Kidney tubule cell (primary cell): ENCODE results near the gene RAPGEF6.
"Not testable (repeated sequence)": the region's sequence is repeated elsewhere in the genome, so short reads cannot be mapped to it uniquely, and the experiment has no call there.

Experiments used
- DNase-seq: peaks from one replicate; pipeline ENCODE4 v3.0.0-alpha.2; 2018; ENCODE audit warnings: low spot score

The RAPGEF6 gene

DNA sequence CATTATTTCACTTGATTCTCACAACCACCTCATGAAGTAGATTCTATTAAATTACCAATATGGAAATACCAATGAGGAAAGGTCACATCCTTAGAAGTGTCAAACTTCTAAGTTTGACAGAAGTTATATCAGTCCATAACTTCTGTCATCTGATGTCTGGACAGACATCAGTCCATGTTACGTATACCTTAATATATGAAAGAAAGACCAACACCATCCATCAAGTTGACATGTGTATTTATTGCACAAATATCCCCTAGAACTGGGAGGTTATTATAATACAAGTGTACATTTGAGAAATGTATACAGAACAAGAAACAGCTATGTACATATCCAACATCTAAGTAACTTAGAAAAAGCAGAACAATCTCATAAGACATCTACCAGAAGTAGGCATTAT lies 6.5 kb upstream of the RAPGEF6 start:
- DNase-seq = no peak

DNA sequence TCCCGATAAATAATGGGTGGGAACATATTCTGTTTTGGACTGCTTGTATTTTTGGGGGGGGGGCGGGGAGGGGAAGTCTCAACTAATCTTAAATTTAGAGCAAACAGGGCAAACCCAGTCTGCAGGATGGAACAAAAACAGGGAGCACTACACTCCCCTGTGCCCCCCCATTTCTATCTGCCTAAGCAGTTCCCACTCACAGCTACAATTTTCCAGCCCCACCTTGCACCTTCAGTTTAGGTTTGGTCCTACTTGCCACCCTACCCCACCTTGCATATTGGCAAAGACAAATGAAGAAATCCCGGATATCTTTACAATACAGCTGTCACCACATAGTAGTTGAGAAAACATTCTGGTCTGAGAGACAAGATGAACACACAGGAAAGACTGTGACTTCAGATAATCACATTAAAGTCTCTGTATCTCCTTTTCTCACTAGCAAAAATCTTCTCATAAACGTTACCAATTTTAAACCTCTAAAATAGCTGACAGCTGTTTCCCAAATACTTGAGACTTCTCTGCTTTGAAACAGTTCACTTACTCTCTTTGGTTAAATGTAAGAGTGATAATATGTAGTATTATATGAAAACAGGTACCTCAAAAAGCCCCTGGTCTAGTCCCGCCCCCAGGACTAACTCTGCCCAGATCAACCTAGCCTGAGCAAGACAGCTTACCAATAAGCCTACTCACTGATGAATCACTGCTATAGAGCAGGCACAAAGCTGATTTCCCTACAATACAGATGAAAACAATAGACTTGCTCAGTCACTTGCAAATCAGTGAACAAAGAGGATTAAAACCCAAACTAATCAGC lies 5.2 kb upstream of the RAPGEF6 start:
- peak; percentile 66 for DNase-seq

DNA sequence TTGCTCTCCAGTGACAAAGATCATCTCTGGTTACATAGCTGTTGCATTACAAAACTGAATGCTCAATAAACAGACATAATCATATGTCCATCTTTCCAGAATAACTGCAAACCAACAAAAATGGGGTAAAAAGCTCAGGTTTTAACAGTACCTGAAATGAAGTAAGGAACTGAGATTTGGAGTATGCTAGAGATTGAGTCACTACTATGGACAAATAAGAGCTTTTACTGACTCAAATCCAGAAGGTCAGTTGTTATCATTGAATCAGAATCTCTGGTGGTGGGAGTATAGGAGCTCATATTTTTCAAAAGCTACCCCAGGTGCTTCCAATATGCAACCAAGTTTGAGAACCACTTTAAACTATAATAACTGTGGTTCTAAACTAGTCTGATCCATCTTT lies 4.1 kb upstream of the RAPGEF6 start:
- DNase-seq = no peak

DNA sequence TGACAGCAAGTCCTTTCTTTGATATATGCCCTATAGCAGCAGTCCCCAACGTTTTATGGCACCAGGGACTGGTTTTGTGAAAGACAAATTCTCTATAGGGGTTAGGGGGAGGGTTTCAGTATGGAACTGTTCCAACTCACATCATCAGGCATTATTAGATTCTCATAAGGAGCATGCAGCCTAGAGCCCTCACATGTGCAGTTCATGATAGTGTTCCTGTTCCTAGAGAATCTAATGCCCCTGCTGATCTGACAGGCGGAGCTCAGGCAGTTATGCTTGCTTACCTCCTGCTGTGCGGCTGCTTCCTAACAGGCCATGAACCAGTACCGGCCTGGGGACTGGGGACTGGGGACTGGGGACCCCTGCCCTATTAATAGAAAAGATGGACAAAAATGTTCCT lies 2.7 kb upstream of the RAPGEF6 start:
- no peak for DNase-seq

DNA sequence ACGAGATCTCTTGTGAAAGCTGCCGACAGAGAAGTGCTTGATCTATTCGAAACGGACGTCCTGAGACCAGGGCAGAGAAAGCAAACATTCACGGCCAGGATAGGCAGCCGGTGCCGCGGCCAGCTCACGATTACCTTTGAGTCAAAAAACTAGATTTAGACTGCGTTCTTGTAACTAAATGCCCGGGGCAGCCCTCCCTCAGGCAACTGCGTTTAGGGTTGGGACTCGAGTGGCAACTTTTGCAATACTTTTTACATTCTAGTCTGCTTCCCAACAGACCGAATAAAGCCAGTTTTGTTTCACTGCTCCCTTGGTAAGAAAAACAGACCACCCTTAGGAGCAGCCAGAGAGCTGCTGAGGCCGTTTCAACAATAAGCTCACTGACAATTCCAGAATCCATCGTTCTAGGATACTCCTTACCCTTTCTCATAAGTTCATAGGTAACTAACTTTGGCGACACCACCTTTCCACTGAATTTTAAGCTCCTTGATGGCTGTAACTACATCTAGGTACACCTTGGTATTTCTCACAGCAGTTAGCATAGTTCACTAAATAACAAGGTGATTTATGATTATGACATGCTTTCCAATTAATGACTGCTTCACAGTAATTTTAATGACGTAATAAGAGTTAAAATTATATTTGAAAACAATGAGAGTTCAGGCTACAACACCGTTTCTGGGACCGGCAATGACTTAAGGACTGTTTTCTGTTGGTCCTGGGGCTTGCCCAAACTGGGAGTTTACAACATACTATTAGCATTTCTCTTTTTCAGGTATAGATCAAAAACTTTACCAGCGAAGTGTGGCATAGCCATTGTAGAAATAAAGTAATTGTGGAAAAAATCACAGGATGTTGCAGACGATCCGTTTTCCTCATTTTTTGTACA lies 899 bp upstream of the RAPGEF6 start:
- DNase-seq = peak; percentile 46

DNA sequence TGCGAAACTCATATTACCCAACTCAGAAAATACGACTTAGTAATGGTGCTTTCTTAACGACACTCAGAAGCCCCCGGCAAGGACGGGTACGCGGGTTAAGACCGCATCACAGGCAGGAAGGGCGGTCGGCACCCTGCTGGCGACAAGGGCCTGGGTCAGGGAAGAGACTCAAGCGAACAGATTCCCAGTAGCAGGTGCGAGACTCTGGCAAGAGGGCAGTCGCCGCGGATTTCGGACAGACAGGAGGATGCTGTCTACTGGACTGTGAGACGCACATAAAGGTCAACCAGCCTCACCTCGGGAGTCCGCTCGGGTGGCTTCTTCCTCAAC lies 398 bp downstream of the RAPGEF6 start:
- DNase-seq = peak; percentile 75

DNA sequence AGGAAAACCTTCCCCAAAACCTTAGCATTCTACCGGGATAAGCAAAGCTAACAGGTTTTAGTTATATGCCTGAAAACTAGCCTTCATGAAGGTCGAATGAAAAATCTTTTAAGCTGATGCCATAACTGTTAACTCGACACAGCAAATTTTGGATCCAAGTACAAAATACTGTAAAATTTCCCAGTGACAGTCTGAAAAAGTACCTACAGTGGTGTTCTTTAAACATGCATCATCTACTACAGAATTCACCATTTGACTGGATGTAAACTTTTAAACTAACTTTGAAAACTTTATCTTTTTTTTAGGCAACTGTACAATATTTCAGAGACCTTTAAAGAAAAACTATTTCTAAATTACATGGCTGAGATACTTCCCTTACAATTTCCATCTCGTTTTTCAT lies 791 bp downstream of the RAPGEF6 start:
- peak; percentile 14 for DNase-seq

DNA sequence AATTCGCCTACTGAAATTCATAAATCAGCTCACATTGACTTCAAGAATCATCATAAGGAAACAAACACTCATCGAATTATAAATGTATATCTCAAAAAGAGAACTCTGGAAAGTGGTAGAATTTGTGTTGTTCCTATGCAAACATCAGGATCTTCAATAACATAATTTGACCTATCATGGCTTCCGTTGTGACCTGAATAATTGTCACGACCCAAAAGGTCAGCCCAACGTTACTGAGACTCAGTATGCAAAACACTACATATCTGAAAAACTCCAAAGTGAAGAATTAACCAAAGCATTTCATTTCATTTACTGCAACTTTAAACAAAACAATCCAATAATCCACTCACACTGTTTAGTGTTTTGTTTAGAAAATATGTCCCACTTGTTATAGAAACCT lies 1.2 kb downstream of the RAPGEF6 start:
- no peak for DNase-seq

DNA sequence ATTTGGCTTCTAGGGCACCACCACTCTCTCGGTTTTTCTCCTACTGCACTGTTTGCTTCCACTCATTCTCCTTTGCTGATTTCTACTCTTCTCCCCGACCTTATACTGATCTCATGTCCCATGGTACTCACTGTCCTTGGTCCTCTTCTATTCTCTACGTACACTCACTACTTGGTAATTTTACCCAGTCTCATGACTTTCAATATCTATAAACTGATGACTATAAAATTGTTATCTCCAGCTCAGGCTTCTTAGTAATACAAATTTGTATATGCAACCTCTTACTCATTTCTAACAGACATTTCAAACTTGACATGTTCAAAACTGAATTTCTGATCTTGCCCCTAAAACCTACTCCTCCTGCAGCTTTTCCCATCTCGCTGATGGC lies 4.1 kb downstream of the RAPGEF6 start:
- no peak for DNase-seq

DNA sequence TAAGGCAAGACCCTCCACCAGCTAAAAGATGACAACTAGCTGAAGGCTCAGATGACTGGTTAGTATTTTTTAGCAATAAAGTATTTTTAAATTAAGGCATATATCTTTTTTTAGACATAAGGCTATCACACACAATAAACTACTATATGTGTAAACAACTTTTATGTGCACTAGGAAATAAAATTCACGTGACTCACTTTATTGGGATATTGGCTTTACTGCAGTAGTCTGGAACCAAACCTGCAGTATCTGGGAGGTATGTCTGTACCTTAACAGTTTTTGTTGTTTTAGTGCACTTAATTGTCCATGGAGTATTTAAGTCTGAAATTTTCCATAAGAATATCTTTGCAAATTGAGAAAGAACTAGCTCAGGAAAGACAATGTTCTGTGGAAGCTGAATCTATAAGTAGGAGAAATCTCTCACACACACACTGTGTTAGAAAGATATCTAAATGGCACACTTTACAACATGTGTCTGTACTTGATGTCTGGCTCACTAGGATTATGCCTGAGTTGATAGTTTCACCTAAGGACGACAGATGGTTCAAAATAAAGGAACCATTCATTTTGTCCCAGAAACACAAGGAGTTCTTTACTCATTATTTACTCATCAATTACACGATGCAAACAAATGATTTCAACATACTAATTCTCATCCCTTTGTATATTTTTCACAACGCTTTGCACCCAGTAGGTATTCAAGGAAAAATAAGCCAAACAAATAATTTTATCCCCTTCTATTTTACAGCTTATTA lies 4.6 kb downstream of the RAPGEF6 start:
- no peak for DNase-seq

DNA sequence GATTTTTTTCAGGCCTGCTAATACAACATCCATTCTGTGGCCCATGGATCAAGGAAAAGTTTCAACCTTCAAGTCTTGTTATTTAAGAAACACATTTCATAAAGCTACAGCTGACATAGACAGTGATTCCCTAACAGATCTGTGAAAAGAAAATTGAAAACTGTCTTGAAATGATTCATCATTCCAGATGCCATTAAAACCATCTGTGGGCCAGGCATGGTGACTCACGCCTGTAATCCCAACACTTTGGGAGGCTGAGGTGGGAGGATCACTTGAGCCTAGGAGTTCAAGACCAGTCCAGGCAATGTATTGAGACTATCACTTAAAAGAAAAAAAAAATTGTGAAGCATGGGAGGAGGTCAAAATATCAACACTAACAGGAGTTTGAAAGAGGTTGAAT lies 6.0 kb downstream of the RAPGEF6 start:
- DNase-seq = peak; percentile 60

DNA sequence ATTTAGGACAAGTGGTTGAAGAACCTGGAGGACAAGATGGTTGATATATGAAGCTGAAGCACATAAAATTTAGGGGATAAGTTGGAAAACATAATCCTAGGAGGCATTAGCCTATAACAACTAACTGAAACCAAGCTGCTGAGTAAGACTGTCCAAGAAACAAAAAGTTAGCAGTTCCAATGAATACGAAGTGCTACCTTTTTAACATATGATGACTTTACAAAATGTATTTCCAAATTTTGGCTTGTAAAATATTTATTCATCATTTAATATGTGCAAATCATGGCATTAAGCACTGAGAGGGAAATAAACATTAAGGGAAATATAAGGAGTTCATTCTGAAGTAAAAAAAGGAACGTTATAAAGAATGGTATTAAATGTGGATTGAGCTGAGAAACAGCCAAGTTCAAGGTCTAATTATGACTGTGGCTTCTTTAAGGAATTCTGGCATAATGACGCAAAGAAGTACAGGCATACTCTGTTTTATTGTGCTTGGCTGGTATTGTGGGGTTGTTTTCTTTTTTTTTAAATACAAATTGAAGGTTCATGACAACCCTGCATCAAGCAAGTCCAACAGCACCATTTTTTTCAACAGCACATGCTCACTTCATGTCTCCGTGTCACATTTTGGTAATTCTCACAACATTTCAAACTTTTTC lies 7.7 kb downstream of the RAPGEF6 start:
- DNase-seq = no peak

DNA sequence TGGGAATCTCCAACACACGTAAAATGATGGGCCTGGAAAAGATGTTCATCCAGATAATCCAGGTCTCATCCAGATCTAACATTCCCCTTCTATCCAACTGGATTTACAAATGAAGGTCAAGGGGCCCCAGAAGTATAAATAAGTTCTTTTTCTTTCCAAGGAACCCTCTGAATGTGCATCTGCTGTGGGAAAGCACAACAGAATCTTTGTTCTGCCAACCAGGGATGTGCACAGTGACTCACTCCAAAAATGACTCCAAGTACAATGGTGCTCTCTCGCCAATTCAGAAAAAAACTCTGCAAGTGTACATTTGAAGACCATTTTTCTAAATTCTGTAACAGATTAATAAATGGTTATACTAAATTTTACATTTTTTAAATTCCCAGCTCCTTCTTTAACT lies 12.4 kb downstream of the RAPGEF6 start:
- DNase-seq = peak; percentile 40

DNA sequence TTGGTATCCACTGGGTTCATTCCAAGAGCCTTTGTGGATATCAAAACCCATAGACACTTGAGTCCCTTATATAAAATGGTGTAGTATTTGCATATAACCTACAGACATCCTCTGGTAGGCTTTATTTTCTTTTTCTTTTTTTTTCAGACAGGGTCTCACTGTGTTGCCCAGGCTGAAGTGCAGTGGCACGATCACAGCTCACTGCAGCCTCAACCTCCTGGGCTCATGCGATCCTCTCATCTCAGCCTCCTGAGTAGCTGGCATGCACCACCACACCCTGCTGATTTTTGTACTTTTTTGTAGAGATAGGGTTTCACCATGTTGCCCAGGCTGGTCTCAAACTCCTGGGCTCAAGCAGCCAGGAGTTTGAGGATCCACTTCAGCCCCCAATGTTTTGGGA lies 13.9 kb downstream of the RAPGEF6 start:
- not testable (repeated sequence) for DNase-seq

DNA sequence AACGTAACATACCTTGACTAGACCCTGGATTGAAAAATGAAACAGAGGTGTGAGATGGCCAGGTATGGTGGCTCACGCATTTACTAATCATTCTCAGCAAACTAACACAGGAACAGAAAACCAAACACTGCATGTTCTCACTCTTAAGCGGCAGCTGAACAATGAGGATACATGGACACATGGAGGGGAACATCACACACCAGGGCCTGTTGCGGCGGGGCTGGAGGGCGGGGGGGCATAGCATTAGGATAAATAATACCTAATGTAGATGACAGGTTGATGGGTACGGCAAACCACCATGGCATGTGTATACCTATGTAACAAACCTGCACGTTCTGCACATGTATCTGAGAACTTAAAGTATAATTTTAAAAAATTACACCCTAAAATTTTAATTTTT lies 15.9 kb downstream of the RAPGEF6 start:
- DNase-seq = no peak

DNA sequence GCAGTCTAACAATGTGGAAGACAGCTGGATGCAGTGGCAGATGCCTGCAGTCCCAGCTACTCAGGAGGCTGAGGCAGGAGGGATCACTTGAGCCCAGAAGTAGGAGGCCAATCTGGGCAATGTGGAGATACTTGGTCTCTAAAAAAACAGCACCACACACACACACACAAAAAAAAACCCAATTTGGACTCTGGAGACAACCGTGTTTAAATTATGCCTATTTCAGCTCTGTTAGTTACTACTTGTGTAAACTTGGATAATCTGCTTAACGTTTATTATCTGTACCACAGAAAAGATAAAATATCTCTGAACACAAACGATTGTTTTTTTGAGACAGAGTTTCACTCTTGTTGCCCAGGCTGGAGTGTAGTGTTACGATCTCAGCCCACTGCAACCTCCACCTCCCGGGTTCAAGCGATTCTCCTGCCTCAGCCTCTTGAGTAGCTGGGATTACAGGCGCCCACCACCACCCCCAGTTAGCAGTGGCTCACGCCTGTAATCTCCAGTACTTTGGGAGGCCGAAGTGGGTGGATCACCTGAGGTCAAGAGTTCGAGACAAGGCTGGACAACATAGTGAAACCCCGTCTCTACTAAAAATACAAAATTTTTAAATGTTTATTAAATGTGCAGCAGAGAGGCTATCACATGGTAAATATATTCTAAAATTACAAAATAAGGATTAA lies 17.7 kb downstream of the RAPGEF6 start:
- DNase-seq = no peak

DNA sequence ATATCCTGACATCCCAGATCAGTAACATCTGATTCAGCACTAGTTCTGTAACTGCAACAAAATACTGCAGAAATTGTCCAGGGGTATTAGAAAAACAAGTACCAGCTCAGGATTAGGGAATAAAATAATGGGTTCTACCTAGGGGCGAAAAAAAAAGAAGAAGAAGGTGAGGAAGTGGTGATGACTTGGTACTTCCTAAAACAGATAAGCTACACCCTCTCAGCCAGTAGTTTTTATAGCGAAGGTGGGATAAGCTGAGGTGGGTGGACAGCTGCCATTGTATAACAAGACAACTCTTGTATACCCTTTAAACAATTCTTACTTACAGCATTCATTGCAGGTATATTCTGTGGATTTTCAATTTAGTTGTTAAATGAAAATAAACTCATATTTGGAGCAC lies 19.1 kb downstream of the RAPGEF6 start:
- DNase-seq = no peak

DNA sequence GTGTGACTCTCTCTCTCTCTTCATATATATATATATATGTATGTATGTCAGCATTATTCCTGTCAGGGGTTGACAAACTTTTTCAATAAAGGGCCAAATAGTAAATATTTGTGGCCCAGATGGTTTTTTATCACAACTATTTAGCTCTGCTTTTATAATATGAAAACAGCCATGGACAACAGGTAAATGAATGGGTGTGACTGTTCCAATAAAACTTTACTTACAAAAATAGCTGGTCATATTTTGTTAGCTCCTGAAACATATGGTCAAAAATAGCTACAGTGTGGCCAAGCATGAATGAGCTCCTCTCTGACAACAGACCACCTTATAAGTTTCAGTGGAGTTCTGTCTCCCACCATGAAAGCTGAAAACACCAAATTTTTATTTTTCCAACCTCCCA lies 21.6 kb downstream of the RAPGEF6 start:
- no peak for DNase-seq

DNA sequence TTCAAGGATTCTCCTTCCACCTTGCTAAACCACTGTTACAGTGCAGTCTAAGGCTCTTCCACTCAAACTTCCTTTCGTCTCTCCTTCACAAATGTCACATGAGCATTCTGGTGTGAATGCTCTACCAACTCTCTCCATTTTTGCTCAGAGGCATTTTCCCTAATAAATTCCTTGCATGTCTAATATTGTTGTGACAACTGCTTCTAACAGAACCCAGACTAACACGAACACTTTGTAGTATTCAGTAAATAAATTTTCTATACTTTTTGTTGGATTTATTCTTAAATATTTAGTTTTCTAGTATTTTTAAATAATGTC lies 24.0 kb downstream of the RAPGEF6 start:
- no peak for DNase-seq

DNA sequence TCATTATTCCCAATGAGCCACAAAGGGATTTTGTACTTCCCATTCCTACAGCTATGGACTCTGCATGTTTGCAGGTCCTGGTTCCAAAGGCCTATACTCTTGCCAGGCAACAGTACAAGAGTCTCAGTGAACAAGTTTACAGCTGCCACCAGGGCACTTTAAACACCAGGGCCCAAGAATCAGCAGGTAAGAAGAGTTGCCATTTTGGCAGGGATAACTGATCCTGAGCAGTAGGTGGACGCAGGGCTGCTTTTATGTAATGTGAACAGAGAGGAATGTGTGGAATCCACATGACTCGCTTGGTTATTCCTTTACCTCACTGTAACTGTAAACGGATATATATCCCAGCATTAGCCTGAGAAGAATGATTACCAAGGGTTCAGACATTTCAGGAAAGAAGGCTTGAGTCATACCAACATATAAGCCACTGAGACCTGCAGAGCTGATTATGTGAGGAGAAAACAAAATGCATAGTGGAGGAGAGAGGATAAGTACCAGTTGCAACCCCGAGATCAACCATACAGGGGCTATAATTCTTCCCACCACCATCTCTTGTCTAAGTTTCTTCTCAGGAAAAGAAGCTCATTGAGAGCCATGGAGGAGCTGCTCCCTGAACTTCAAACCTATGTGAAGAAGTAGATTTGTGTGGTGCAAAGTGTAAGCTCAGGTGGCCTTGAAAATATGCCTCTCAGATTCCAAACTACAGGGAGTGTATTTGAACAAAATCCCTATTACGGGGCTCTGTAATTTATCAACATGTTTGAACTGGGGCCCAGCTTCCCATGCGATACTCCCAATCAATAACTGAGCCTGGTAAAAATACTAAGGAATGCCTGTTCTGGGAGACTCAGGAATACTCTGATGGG lies 24.6 kb downstream of the RAPGEF6 start:
- peak; percentile 91 for DNase-seq

DNA sequence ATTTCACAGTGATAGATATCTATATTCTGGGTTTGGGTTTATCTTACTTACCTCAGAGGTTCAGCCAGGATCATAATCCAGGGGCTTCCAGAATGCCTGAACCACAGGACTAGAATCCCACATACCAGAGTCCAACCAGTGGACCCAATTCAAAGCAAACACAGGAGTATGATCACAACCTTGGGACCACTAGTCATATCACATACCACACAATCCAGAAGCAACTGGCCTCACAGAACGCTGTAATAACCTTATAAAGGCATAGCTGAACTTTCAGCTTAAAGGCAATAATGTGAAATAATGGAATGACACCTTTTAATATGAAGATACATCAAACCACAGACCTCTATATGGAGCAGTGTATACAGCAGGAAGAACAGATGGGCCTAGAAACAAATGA lies 25.3 kb downstream of the RAPGEF6 start:
- DNase-seq = peak; percentile 38
